ENCODE data around the gene HOXB9.

HOXB9 gene

DNA sequence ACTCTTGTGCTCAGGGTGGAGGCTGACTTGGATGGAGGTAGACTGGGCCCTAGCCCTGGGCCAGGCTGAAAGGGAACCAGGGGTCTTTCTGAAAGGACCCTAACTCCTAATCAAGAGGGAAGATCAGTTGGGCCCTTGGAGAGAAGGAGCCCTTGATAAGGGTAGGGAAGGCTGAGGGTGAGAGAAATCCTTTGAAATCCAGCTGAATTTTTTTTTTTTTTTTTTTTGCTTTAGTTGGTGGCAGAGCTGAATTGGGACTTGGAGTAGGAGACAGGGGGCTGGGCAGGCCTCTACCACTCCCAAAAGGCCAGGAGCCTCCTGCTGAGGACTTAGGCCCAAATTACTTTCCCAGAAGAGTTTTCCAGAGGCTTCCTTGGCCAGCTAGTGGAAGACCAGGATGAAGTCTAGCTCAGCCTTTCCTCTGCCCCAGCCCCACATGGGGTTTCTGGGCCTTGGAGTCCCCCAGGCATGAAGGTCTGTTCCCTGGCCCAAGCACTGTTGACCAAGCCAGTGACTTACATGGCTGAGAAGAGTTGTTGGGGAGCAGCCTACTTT, 35.5 kb downstream of the HOXB9 start:
- Histone ChIP-seq H3F3A (ENCODE audit: control insufficient read depth, insufficient read depth) (no peaks in the 10 kb centered on the region), H3K79me2 (ENCODE audit: control insufficient read depth, low read length) (no peaks in the 10 kb centered on the region), H3K27me3 (ENCODE audit: control insufficient read depth, low read length) (peaks cover 73% of the 10 kb centered on the region), H3K36me3 (ENCODE audit: control insufficient read depth, low read length) (no peaks in the 10 kb centered on the region), H3K4me3 (ENCODE audit: low read length) (no peak overlapping the region), H3K9me2 (replicated peaks; ENCODE audit: control insufficient read depth, low read length) (no peaks in the 10 kb centered on the region), H3K4me2 (ENCODE audit: low read length) (no peak overlapping the region), H3K4me1 (ENCODE audit: control insufficient read depth, low read length) (peaks cover 9% of the 10 kb centered on the region), H4K20me1 (ENCODE audit: control insufficient read depth, insufficient read depth, low read depth, low read length) (peaks cover 4% of the 10 kb centered on the region; the same call in 1 of the 2 replicates), H3K27ac (ENCODE audit: low read depth, low read length) (no peak overlapping the region), H3K9me3 (ENCODE audit: control insufficient read depth, insufficient read depth, low read length) (no peaks in the 10 kb centered on the region)
- TF ChIP-seq, protein P1, sequence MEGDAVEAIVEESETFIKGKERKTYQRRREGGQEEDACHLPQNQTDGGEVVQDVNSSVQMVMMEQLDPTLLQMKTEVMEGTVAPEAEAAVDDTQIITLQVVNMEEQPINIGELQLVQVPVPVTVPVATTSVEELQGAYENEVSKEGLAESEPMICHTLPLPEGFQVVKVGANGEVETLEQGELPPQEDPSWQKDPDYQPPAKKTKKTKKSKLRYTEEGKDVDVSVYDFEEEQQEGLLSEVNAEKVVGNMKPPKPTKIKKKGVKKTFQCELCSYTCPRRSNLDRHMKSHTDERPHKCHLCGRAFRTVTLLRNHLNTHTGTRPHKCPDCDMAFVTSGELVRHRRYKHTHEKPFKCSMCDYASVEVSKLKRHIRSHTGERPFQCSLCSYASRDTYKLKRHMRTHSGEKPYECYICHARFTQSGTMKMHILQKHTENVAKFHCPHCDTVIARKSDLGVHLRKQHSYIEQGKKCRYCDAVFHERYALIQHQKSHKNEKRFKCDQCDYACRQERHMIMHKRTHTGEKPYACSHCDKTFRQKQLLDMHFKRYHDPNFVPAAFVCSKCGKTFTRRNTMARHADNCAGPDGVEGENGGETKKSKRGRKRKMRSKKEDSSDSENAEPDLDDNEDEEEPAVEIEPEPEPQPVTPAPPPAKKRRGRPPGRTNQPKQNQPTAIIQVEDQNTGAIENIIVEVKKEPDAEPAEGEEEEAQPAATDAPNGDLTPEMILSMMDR (IDR thresholded peaks at IDR 0.05; ENCODE audit: low read depth, low read length, poor library complexity, severe bottlenecking): no peak
- no peak for TF ChIP-seq EZH2phosphoT487 (IDR thresholded peaks at IDR 0.05; ENCODE audit: borderline replicate concordance, low read length)

DNA sequence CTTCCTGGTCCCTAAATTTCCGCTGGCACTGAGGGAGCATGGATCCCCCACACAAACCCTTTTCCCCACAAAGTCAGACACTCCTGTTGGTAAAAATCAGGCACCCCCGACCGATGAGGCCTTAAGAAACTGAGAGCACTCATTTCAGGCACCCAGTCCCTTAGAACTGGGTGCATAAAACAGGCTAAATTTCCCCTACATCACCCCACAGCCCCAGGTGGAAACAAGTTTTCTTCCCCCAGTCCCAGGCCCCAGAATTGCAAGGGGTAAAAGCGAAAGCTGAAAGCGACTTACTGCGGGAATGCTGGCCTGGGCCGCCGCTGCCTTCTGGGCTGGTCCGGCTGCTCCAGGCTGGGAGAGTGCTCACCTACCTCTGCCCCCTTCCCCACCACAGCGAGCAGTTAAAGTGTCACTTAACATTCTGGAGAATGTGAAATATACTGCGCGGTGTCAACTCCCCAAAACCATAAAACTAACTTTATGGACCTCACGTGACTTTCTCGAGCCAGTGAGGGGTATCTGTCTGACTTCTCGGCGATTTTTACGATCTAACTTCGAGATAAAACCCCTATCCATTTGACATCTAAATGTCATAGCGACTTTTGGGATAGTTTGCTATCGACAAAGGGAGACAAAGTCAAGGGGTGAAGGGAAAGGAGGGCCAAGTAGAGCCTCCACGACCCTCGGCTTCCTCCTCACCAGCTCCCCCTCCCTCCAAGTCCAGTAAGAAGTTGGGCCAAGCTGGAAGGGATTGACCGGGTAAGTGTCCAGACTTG, 36.1 kb downstream of the HOXB9 start, which contains the start of gene HOXB3:
TSS of gene HOXB3 (minus strand) at position 411 of the 776 bp plus-strand sequence. CDS start 37,767 bp downstream, outside the sequence.
- Histone ChIP-seq H3K27ac (ENCODE audit: low read depth, low read length) (no peak within 1 kb of the TSS), H3K79me2 (ENCODE audit: control insufficient read depth, low read length) (no peaks in the 10 kb centered on the region), H3K4me1 (ENCODE audit: control insufficient read depth, low read length) (peaks cover 14% of the 10 kb centered on the region), H3F3A (ENCODE audit: control insufficient read depth, insufficient read depth) (no peaks in the 10 kb centered on the region), H3K4me3 (ENCODE audit: low read length) (no peak within 1 kb of the TSS), H3K4me2 (ENCODE audit: low read length) (no peak within 1 kb of the TSS), H3K27me3 (ENCODE audit: control insufficient read depth, low read length) (peaks cover 76% of the 10 kb centered on the region), H3K36me3 (ENCODE audit: control insufficient read depth, low read length) (no peaks in the 10 kb centered on the region), H4K20me1 (ENCODE audit: control insufficient read depth, insufficient read depth, low read depth, low read length) (peaks cover 4% of the 10 kb centered on the region; the same call in 1 of the 2 replicates), H3K9me2 (replicated peaks; ENCODE audit: control insufficient read depth, low read length) (no peaks in the 10 kb centered on the region), H3K9me3 (ENCODE audit: control insufficient read depth, insufficient read depth, low read length) (no peaks in the 10 kb centered on the region)
- TF ChIP-seq EZH2phosphoT487 (IDR thresholded peaks at IDR 0.05; ENCODE audit: borderline replicate concordance, low read length): no peak; the same call in 1 of the 2 replicates
- TF ChIP-seq, protein P1 (IDR thresholded peaks at IDR 0.05; ENCODE audit: low read depth, low read length, poor library complexity, severe bottlenecking): no peak

DNA sequence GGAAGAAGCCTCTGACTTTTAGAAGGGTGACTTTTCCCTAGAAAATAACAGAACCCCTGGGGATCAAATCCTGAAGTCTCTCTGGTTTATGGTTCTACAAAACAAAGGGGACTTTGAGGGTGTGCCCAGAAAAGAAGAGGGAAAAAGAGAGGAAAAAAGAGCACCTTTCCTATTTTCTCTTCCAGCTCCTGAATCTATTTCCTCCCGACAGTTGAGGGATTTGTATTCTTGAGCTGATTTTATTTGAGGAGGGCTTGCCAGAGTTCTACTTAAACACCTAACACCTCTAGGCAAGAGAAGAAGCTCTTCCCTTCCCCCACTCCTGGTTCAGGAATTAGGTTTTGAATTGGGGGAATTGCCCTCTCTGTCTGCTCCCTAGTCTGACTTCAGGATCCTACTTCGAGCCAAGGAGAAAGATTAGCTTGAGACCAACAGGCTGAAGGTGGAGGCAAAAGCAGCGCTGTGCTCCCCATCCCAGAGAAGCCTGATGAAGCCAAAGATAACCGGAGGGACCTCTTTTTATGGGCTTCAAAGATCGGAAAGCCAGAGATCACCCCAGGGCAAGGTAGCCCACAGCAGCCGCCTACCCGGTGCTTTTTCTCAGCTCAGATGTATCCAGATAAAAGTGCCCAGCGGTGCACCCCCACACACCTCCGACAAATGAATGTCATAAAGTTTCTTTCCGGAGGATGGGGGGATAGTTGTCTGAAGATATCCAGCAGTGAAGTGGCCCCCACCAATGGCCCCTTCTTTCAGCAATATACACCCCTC, 36.9 kb downstream of the HOXB9 start:
- Histone ChIP-seq H3K9me2 (replicated peaks; ENCODE audit: control insufficient read depth, low read length) (no peaks in the 10 kb centered on the region), H3F3A (ENCODE audit: control insufficient read depth, insufficient read depth) (no peaks in the 10 kb centered on the region), H3K27ac (ENCODE audit: low read depth, low read length) (no peak overlapping the region), H4K20me1 (ENCODE audit: control insufficient read depth, insufficient read depth, low read depth, low read length) (peaks cover 4% of the 10 kb centered on the region; the same call in 1 of the 2 replicates), H3K4me3 (ENCODE audit: low read length) (no peak overlapping the region), H3K4me2 (ENCODE audit: low read length) (no peak overlapping the region), H3K36me3 (ENCODE audit: control insufficient read depth, low read length) (no peaks in the 10 kb centered on the region), H3K4me1 (ENCODE audit: control insufficient read depth, low read length) (peaks cover 15% of the 10 kb centered on the region), H3K79me2 (ENCODE audit: control insufficient read depth, low read length) (no peaks in the 10 kb centered on the region), H3K9me3 (ENCODE audit: control insufficient read depth, insufficient read depth, low read length) (no peaks in the 10 kb centered on the region), H3K27me3 (ENCODE audit: control insufficient read depth, low read length) (peaks cover 82% of the 10 kb centered on the region)
- TF ChIP-seq, protein P1 (IDR thresholded peaks at IDR 0.05; ENCODE audit: low read depth, low read length, poor library complexity, severe bottlenecking): no peak
- no peak; the same call in 1 of the 2 replicates for TF ChIP-seq EZH2phosphoT487 (IDR thresholded peaks at IDR 0.05; ENCODE audit: borderline replicate concordance, low read length)
